Measurements from ENCODE around the gene CALCB.

The CALCB gene

DNA sequence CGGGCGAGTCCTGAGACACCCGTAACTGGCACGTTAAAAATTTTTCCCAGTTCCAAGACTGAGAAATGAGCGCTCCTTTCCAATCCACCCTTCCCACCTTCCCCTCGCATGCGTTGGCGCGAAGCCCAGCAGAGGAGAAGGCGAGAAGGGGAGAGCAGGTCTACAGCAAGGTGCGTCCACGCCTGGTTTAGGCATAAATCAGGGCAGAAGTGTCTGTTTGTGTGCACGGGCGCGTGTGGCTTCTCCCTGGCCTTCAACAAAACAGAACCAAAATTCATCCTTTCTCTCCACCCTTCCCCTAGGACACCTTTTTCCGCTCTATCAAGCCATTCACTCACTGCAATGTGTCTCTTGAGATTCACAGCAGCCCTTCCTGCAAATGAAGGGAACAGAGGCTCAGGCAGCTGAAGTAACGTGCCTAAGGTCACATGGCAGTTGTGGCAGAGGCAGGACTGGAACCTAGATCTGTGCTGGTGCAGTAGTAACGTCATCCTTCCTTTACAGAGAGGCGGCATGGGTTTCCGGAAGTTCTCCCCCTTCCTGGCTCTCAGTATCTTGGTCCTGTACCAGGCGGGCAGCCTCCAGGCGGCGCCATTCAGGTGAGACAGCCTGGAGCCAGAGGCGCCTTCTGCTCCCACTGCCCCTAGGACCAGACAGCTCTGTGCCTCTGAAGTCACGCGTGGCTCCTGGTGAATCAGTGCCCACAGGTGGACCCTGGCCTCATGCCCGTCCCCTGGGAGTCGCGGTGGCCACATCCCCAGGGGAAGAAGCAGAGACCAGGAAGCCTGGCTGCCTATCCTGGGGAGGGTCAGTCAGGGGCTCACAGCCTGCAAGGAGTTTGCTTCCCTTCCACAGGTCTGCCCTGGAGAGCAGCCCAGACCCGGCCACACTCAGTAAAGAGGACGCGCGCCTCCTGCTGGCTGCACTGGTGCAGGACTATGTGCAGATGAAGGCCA, 1.1 kb downstream of the CALCB start:
- peak; percentile 58 to 70 for DNase-seq (ENCODE audit: low read depth in 2 of 2)

DNA sequence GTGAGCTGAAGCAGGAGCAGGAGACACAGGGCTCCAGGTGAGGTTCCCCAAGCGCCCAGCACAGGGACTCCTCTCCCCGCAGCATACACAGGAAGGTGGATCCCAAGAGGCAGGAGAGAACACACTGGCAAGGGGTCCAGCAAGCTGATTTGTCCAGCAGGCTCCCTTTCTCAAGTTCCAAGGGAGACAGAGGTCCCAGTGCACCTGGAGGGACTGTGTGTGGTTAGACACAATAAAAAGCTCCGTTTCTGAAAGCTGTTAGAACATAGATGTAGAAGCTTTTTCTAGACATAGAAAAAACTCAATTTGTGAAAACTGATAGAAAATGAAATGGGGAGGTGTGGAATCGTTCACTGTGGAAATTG, 1.8 kb downstream of the CALCB start:
- no peak for DNase-seq (ENCODE audit: low read depth in 2 of 2)

GRCh38 chr11:15091175-15091574, 17.8 kb downstream of the CALCB start:
- no peak for DNase-seq (ENCODE audit: low read depth in 2 of 2)

DNA sequence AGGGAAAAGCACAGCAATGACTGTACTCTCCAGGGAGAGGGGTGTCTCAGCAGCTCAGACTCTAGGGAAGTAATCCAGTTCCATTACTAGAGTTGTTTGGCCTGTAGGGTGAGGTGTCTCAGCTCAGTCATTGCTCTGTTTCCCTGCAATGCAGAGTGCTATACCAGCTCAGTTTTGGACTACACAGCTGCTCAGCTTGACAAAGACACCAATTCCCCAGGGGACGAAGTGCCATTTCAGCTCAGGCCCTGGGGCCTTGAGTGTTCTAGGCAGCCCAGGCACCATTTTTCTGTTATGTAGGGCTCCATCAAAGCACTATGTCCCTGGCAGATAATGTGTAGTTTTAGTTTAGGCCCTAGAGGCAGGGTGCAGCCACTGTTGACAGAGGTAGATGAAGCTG, 18.2 kb downstream of the CALCB start:
- no peak for DNase-seq (ENCODE audit: low read depth in 2 of 2)

DNA sequence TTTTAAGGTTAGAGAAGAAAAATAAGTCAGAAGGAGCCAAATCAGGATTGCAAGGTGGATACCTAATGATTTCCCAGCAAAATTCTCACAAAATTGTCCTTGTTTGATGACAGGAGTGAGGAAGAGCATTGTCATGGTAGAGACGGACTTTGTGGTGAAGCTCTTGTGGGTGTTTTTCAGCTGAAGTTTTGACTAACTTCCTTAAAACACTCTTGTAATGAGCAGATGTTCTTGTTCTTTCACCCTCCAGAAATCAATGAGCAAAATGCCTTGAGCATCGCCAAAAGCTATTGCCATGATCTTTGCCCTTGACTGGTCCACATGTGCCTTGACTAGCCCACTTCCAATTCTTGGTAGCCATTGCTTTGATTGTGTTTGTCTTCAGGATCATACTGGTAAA, 20.0 kb downstream of the CALCB start:
- DNase-seq (ENCODE audit: low read depth in 2 of 2), result no peak

DNA sequence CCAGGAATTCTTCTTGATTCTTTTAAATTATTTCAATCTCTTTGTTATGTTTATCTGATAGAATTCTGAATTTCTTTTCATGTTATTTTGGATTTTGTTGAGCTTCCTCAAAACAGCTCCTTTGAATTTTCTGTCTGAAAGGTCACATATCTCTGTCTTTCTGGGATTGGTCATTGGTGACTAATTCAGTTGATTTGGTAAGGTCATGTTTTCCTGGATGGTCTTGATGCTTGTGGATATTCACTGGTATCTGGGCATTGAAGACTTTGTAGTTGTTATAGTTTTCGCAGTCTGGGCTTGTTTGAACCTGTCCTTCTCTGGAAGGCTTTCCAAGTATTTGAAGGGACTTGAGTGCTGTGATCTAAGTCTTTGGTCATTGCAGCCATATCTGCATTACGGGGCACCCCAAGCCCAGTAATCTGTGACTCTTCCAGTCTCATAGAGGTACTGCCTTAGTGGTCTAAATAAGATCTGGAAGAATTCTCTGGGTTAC, 22.4 kb downstream of the CALCB start:
- DNase-seq (ENCODE audit: low read depth in 2 of 2), result no peak

- DNase-seq (ENCODE audit: low read depth in 2 of 2), result no peak
Observed at GRCh38 chr11:15097411-15097810, 24.0 kb downstream of the CALCB start.

- DNase-seq (ENCODE audit: low read depth in 2 of 2), result no peak
Observed at GRCh38 chr11:15099267-15099666, 25.9 kb downstream of the CALCB start.

DNA sequence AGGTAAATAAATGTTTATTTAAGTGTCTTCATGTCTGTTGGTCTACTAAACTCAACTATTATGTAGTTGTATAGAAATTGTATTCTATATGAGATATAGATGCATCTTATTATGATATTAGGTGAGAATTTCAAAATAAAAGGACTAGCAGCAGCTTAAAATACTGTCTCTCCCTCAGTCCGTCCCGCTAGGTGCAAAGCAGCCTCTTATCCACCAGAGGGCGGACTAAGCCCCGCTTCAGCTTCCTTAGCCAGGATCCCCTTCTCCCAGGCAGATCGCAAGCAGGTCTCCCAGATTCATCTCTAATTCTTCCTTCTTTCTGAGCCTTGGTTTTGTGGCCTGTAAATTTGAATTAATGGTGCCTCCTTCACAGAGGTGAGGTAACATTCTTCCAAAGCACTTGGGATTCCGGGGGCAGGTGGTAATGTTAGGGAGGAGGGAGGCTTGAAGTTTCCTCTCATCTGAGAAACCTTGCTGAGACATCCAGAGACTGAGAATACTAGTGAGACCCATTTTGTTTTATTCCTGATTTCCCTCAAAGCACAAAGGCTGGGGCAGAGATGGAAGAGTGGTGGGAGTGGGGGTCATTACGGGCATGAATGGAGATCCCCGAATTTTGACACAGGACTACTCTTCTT, 27.8 kb downstream of the CALCB start:
- DNase-seq (ENCODE audit: low read depth in 2 of 2), result peak; percentile 2 to 18

- no peak for DNase-seq (ENCODE audit: low read depth in 2 of 2)
Observed at GRCh38 chr11:15104166-15104565, 30.8 kb downstream of the CALCB start.

DNA sequence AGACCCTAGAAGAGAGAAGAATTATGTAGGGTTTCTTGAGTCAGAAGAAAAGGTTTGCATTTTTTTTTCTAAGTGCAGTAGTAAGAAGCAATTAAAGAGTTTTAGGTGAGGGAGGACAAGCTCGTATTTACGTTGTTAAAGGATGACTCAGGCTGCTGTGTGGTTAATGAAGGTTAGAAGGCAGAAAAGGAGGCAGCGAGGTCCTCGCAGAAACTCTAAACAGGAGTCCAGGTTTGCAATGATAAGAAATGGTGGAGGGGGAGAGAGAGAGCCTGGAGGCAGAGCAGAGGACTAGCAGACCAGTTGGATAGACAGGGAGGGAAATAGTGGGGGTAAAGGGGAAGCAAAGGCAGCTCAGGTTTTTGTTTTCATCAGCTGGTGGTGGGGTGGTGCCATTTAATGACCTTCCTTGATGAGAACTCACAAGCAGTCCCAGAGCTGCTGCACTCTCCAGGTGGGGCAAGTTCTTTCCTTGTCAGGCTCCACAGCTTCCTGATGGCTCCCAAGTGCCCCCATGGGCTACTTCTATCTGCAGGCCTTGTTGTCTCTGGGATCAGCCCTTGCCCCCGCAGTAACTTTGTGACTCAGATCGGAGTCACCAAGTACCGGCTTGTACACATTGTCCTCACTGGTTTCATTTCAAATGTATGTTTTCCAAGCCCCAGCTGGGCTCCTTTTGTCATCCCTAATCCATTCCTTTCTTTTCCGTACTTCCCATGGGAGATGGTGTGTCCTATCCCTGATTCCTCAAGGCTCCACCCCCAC, 33.0 kb downstream of the CALCB start:
- no peak for DNase-seq (ENCODE audit: low read depth in 2 of 2)

- no peak for DNase-seq (ENCODE audit: low read depth in 2 of 2)
Observed at GRCh38 chr11:15107730-15108515, 34.5 kb downstream of the CALCB start.

DNA sequence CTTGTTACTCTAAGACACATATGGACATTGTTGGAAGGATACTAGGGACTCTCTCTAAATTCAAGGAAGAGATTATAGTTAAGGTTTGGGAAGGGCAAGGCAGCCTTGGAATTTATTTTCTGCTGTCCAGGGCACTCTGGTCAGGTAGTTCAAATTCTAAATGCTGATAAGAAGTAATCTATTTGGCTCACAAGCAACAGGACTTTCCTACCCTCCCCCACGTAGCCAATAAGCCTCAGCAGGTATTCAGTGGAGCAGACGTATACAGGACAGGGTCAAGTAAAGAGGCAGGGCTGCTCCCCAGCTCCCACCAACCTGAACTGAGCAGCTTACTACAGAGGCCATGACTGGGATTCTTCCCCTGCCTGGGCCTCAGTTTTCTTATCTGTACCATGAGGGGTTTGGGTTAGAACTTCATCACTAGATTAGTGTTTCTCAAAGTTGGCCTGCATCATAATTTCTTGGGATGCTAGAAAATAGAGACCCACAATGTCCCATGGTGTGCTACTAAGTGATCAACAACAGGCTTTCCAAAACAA, 35.3 kb downstream of the CALCB start:
- no peak for DNase-seq (ENCODE audit: low read depth in 2 of 2)

DNA sequence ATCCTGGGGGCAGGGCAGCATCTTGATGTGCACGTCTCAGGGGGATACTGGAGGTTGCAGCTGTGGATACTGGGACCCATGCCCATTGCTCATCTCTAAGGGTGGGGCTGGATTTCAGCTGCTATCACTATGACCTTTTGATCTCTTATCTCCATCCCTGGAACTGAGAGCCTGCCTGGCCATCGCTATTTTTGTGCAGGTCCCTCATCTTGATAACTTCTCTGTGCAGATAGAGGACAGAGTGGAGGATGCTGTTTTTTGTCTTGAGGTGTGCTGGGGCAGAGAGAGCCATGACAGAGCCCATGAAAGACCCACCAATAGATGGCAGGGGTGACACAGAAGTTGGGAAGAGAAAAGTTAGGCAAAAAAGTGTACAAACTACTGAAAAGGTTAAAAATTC, 36.2 kb downstream of the CALCB start:
- DNase-seq (ENCODE audit: low read depth in 2 of 2), result no peak

- no peak for DNase-seq (ENCODE audit: low read depth in 2 of 2)
Observed at GRCh38 chr11:15111215-15111614, 37.8 kb downstream of the CALCB start.

GRCh38 chr11:15112131-15112541, 38.7 kb downstream of the CALCB start:
- no peak for DNase-seq (ENCODE audit: low read depth in 2 of 2)

DNA sequence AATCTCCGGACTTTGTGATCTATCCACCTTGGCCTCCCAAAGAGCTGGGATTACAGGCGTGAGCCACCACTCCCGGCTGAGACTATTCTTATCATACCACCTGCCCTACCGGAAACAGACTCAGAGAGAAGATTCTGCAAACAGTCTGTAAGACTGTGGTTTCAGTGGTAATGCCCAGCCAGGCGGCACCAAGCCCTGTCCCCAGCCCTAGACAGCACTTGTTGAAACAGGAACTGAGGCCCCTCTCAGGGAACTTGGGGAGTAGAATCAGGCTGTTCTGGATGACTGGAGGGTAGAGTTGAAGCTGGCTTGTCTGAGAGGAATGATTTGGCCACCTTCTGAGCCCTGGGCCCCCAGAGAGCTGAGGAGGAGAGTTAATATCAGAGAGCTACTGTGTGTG, 40.0 kb downstream of the CALCB start:
- no peak for DNase-seq (ENCODE audit: low read depth in 2 of 2)

- DNase-seq (ENCODE audit: low read depth in 2 of 2), result no peak
Observed at GRCh38 chr11:15114501-15115475, 41.4 kb downstream of the CALCB start, which contains the start of gene INSC. INSC (plus strand) TSS chr11:15114923; CDS start chr11:15149175, 34,252 bp downstream.

DNA sequence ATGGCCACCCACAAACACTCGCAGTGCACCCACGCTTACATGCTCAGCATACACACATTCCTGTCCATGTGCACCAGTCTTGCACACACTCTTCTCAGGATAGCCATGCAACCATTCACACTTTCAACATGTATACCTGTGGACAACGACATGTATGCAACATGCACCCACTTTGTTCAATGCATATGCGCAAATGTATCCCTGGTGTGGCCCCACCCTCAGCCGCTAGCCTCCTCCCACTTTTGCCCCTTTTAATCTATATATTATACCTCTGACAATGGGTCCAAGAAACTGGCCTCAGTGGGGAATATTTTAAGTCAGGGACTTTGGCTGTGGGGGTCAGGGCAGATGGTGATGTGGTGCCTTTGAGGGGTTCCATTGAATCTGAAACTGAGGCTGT, 42.3 kb downstream of the CALCB start:
- no peak for DNase-seq (ENCODE audit: low read depth in 2 of 2)

- no peak for DNase-seq (ENCODE audit: low read depth in 2 of 2)
Observed at GRCh38 chr11:15117751-15118150, 44.4 kb downstream of the CALCB start.
